ENCODE results near the gene PAK2.
"Not testable (repeated sequence)": the region's sequence is repeated elsewhere in the genome, so short reads cannot be mapped to it uniquely, and the experiment has no call there.

The PAK2 gene

GRCh38 chr3:196739671-196740480 is at the start of gene PAK2:
Gene PAK2 (plus strand): TSS chr3:196739857. CDS start chr3:196782647, 42,790 bp downstream.
- Histone ChIP-seq H3K4me3 (peak within 1 kb of the TSS; percentile 67 to 98 (median 86)), H3K27ac (peak within 1 kb of the TSS; percentile 92 to 100 (median 98))

DNA sequence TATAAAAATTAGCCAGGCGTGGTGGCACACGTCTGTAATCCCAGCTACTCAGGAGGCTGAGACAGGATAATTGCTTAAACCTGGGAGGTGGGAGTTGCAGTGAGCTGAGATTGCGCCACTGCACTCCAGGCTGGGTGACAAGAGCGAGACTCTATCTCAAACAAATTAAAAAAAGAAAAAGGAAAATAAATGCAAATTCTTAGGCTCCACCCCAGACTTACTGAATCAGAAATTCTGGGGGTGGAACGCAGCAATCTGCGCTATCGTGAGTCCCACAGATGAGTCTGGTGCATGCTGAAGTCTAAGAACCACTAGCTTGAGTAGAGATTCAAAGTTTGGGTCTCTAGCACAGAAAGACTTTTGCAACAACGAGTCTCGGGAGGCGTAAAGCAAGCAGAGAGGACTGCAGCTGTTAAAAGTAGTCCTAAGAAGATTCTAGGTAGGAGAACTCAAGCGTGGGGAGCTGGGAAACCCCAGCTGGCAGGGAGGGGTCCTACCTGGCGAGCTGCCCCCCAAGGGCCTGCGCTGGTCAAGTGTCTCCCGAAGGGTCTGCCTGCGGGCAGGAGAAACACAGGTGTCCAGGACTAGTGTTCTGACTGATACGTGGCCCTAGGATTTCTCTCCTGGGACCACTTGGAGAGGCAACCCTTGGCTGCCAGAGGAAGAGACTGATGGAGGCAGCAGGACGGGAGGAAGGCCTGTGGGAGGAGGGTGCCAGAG is 49.6 kb upstream of the PAK2 start:
- Histone ChIP-seq H3K27ac (peak overlapping the region in 2 of 21 experiments; percentile 19 to 55), H3K4me3 (no peak overlapping the region)

GRCh38 chr3:196691386-196691785 is 48.3 kb upstream of the PAK2 start:
- no peak overlapping the region for H3K4me3 ChIP-seq
- peak overlapping the region in 1 of 21 experiments; percentile 9 for H3K27ac ChIP-seq

DNA sequence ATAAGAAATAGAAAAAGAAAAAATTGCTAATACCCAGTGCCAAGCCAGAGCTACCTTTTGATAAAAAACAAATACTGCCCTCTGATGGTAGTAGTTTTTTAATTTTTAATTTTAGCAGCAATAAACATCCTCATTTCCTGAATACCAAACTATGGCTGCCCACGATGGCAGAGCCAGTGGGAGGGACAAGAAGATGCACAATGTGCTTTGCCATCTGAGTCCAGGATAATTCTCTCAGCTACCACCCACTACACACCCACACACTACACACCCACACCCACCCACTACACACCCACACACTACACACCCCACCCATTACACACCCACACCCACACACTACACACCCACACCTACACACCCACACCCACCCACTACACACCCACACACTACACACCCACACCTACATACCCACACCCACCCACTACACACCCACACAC is 45.4 kb upstream of the PAK2 start:
- no peak overlapping the region for H3K27ac ChIP-seq

DNA sequence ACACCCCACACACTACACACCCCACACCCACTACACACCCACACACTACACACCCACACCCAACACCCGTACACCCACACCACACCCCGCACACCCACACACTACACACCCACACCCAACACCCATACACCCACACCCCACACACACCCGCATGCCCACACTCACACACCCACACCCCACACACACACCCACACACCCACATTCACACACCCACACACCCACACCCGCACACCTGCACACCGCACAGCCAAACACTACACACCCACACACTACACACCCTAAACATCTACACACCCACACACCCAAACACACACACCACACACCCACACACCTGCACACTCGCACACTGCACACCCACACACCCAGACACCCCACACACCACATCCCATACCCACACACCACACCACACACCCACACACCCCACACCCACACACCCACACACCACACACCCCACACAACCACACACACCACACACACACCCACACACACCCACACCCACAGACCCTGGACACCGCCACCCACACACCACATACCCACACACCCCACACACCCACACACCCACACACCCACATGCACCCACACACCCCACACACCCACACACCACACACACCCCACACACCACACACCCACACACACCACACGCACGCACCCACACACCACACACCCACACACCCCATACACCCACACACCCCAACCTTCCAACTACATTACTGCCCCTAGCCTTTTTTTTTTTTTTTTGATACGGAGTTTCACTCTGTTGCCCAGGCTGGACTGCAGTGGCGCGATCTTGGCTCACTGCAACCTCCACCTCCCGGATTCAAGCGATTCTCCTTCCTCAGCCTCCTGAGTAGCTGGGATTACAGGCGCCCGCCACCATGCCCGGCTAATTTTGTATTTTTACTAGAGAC is 44.5 kb upstream of the PAK2 start:
- H3K4me3 ChIP-seq: no peak overlapping the region
- H3K27ac ChIP-seq: no peak overlapping the region

More for the DNA sequence above, 45.4 kb upstream of the PAK2 start:
- H3K4me3 ChIP-seq: no peak overlapping the region

DNA sequence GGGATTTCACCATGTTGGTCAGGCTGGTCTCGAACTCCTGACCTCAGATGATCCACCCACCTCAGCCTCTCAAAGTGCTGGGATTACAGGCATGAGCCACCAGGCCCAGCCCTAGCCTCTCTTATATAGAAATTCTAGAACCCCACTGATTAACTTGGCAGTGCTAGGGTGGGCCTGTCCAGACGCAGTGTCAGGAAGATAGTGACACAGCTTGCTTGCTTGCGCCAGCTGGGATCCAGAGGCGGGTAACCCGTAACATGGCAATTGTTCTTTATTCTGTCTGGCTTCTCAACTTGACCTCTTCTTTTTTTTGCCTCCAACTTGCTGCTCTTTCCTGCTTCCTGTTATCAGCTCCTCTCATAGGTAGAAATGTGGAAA is 43.8 kb upstream of the PAK2 start:
- no peak overlapping the region for H3K27ac ChIP-seq
- no peak overlapping the region for H3K4me3 ChIP-seq

- no peak overlapping the region for H3K4me3 ChIP-seq
- no peak overlapping the region for H3K27ac ChIP-seq
Measured at GRCh38 chr3:196697270-196697669, 42.4 kb upstream of the PAK2 start.

- H3K4me3 ChIP-seq: no peak overlapping the region
- H3K27ac ChIP-seq: no peak overlapping the region
Measured at GRCh38 chr3:196699749-196700148, 39.9 kb upstream of the PAK2 start.

- no peak overlapping the region for H3K27ac ChIP-seq
- H3K4me3 ChIP-seq: no peak overlapping the region
Measured at GRCh38 chr3:196700801-196701200, 38.9 kb upstream of the PAK2 start.

- Histone ChIP-seq H3K27ac (no peak overlapping the region), H3K4me3 (no peak overlapping the region)
Measured at GRCh38 chr3:196706327-196706726, 33.3 kb upstream of the PAK2 start.

GRCh38 chr3:196706731-196707130 is 32.9 kb upstream of the PAK2 start:
- H3K27ac ChIP-seq: no peak overlapping the region
- no peak overlapping the region for H3K4me3 ChIP-seq

- Histone ChIP-seq H3K4me3 (no peak overlapping the region), H3K27ac (peak overlapping the region in 1 of 21 experiments; percentile 15)
Measured at GRCh38 chr3:196707566-196707965, 32.1 kb upstream of the PAK2 start.

DNA sequence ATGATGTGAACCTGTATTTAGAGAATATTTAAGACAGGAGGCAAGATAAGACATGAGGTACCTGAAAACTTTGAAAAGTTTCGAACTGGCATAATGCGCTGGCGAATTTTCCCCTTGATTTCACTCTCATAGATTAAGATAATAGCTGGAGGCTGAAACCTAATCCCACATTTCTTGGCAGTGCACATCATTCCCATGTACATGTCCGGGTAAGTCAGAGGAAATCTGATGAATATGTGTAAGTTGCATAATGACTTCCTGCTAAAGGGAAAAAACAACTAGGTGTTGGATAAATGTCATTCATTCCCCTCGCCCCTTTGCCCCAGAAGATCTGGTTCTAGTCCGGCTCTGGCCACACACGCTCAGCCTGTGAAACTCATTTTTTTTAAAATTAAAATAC is 31.2 kb upstream of the PAK2 start:
- H3K4me3 ChIP-seq: no peak overlapping the region

DNA sequence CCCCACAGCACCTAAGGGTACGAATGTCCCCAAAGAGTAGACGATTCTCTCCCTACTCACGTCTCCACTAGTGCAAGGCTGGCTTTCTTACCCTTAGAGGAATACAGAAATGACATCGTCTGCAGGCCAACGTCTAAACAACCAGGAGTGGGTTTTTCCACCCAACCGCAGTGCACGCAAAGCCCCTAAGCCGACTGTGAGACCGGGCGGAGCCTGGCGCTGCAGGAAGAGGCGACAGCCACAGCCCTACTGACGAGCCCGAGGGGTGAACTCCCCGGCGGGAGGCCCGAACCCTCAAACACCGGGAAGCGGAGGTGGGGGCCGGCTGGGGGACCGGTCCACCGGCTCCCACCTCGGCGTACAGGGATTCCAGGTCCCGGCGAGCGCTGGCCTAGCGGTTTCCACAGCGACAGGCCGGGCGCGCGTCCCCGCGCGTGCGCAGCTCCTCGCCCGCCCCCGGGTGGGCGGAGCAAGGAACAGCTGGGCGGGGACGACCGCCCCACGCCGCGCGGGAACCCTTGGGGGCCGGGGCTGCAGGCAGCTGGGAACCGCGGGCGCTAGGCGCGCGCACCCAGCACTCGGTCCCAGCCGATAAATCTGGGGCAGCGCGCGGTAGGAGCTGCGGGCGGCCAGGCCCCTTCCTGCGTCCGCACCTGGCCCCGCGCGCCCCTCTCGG is 27.7 kb upstream of the PAK2 start, which contains the start of the genes CEP19 and PIGX:
CEP19 (minus strand) TSS at position 413 of the 676 bp plus-strand sequence. CDS start 3,593 bp downstream, outside the sequence.
PIGX (plus strand) TSS at position 540 of the 676 bp plus-strand sequence.
- H3K4me3 ChIP-seq: peak within 1 kb of the TSS; percentile 57 to 94 (median 86)

More for the DNA sequence above, 31.2 kb upstream of the PAK2 start:
- no peak overlapping the region for H3K27ac ChIP-seq

DNA sequence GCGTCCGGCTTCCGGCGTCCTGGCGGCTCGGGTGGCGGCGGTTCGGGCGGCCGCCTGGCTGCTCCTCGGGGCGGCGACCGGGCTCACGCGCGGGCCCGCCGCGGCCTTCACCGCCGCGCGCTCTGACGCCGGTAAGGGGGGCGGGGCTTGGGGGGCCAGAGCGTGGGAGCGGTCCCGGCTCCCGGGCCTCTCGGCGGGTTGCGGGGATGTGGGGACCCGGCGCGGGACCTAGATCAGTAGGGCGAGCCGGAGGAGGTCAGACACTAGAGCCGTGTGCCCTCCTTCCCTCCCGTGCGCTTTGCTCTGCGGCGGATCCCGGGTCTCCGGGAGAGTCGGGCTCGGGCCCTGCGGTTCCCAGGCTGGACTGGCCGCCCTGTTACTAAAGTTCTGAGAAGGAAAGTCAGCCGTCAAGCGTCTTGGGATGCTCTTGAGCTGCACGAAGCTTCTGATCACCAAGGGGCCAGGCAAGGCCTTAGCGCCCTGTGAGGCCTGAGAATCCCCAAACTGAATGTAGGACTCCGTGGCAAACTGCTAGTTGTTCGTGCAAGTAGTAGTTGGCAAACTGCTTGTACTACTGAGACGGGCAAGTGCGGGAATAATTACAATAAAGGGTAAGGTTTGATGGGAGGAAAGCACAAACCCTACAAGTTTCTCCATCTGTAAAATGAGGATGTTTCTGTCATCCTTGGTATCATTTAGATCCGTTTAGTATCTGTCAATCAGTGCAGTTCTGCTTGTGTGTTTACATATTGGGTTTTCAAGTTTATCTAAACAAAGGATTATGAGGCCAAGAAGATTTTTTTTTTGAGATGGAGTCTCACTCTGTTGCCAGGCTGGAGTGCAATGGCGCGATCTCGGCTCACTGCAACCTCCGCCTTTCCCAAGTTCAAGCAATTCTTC is 26.9 kb upstream of the PAK2 start:
- Histone ChIP-seq H3K4me3 (peak overlapping the region; percentile 57 to 94 (median 86)), H3K27ac (peak overlapping the region; percentile 44 to 96 (median 91))

More for the DNA sequence above, 27.7 kb upstream of the PAK2 start, which contains the start of the genes CEP19 and PIGX:
- H3K27ac ChIP-seq: peak within 1 kb of the TSS; percentile 44 to 96 (median 91)

DNA sequence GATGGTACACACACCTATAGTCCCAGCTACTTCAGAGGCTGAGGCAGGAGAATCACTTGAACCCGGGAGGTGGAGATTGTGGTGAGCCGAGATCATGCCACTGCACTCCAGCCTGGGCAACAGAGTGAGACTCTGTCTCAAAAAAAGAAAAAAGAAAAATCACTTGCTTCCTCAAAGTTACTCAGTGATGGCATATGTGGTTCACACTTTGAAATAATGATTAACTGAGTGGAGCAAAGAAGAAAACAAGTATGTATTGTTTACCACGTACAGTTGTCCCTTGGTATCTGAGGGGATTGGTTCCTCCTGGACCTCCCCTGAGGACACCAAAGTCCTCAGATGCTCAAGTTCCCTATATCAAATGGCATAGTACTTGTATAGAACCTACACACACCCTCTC is 22.5 kb upstream of the PAK2 start:
- not testable (repeated sequence) for H3K4me3 ChIP-seq, H3K27ac ChIP-seq

DNA sequence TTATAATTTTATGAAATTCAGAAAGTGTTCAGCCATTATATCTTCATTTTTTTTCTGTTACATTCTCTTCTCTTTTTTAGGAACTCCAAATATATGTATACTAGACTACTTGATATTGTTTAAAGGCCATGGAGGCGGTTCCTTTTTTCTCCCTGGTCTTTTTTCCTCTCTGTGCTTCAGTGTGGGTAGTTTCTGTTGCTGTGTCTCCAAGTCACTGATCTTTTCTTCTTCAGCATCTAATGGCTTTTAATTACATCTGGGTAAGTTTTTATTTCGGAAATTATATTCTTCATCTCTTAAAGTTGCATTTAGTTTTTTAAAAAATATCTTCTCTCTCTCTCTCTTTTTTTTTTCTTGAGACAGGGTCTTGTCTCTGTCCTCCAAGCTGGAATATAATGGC is 18.6 kb upstream of the PAK2 start:
- Histone ChIP-seq H3K4me3 (no peak overlapping the region), H3K27ac (no peak overlapping the region)
